Pancreas (tissue), 10 donors: ENCODE measurements around the gene INSYN1. TPM values are rescaled to one million over a fixed set of nuclear protein-coding genes. Genes with fewer than 3 reads are reported as not detected.

Source experiments
- ATAC-seq, 4 donors: fragments of 200-7000 bp; cut with Tn5 transposase; one replicate each; pipeline versions ENCODE4 v1.8.0 to v1.9.1; 2020; ENCODE audit warnings: mild to moderate bottlenecking in 4 of 4, moderate library complexity in 4 of 4
- DNase-seq, 6 donors: peaks; one replicate each; pipeline ENCODE4 v3.0.0-alpha.2; 2020
- FAIRE-seq: peaks from 2 replicates; lab custom pipeline; 2012; peaks lifted over from hg19 to GRCh38; lab: Jason Lieb, UNC
- H3K27ac ChIP-seq, 4 donors: fragments of 200-600 bp; sonication (generic); 1 replicate in 3 of 4; 2 replicates in 1 of 4; pipeline versions ENCODE4 v1.5.0 to v1.8.0; 2020
- H3K27me3 ChIP-seq, 4 donors: fragments of 200-600 bp; one replicate each; pipeline ENCODE4 v1.8.0; 2021
- H3K36me3 ChIP-seq, 3 donors: fragments of 200-600 bp; sonication (generic) in 1 of 3; one replicate each; pipeline versions ENCODE4 v1.5.0 to v1.8.0; 2020 to 2021
- H3K4me1 ChIP-seq, 3 donors: fragments of 200-600 bp; one replicate each; pipeline ENCODE4 v1.8.0; 2021
- H3K4me3 ChIP-seq, 4 donors: fragments of 200-600 bp; sonication (generic) in 2 of 4; one replicate each; pipeline versions ENCODE4 v1.5.0 to v1.8.0; 2020 to 2021
- H3K9me3 ChIP-seq, 4 donors: fragments of 200-600 bp; one replicate each; pipeline ENCODE4 v1.8.0; 2021
- WGBS, 2 donors: extraction: QIAGEN DNeasy Blood & Tissue Kit; methylation state at CpG; one replicate each; pipeline ENCODE4 v1.1.7; 2013; 5-methylcytosine and 5-hydroxymethylcytosine counted together
- intact Hi-C, 3 donors: fragments of 100-400 bp; cut with DNase I; formaldehyde crosslinking; loops; one replicate each; pipeline versions ENCODE4 v1.11.1 to v1.14.2; 2022
- polyA plus RNA-seq, 2 donors: library from polyadenylated mRNA; stranded (reverse); fragments of 200-250 nt; gene quantifications; one replicate each; pipeline ENCODE4 v1.2.3, GENCODE V29; 2013
- total RNA-seq, 6 donors: library from RNA; stranded (reverse); fragmentation: NEBNext Ultra II Directional in 4 of 6; extraction: Animal tissue kit (Norgen Biotek cat#: 25700) in 4 of 6; gene quantifications; one replicate each; pipeline versions ENCODE4 v1.2.1 to v1.2.4, GENCODE V29; 2021 to 2023
- TF ChIP-seq, protein P1 (sequence below), 4 donors: fragments of 200-600 bp; sonication (generic) in 3 of 4; IDR thresholded peaks; one replicate each; pipeline versions ENCODE4 v1.5.0 to v1.8.0; 2021; ENCODE audit warnings: antibody characterized with exemption in 4 of 4
- donor health status: healthy with polysubstance abuse.
- donor health status: DM: no; HTN: no; CAD: no; lungs with moderate emphysema.
- donor health status: DM: no; HTN: no; CAD: no.
- donor health status: control.
- donor health status: control.
- donor health status: Bipolar disorder and iron deficiency.
- donor health status: DM: yes; HTN: yes; CAD: no.
- donor health status: DM: no; HTN: no; CAD: no.
- donor health status: DM: no; HTN: no; CAD: no.
- donor health status: DM: yes; HTN: yes; CAD: no.

INSYN1 gene
- total and polyA plus RNA-seq, 8 donors, result 0.42 to 28.2 (median 1.7) TPM

- ATAC-seq (no peak), DNase-seq (no peak), FAIRE-seq (no peak)
- H3K27me3 ChIP-seq, result no peaks in the 10 kb centered on the region
- H3K36me3 ChIP-seq, result no peaks in the 10 kb centered on the region
- no peak overlapping the region for H3K27ac ChIP-seq
- intact Hi-C loops, result no loop called here
- WGBS, 2 donors, result 80 to 84% methylated on average over 3 of the region's 3 CpGs
- H3K4me1 ChIP-seq, result peaks cover 0 to 10% (median 4%) of the 10 kb centered on the region in 3 donors
- TF ChIP-seq, protein P1, sequence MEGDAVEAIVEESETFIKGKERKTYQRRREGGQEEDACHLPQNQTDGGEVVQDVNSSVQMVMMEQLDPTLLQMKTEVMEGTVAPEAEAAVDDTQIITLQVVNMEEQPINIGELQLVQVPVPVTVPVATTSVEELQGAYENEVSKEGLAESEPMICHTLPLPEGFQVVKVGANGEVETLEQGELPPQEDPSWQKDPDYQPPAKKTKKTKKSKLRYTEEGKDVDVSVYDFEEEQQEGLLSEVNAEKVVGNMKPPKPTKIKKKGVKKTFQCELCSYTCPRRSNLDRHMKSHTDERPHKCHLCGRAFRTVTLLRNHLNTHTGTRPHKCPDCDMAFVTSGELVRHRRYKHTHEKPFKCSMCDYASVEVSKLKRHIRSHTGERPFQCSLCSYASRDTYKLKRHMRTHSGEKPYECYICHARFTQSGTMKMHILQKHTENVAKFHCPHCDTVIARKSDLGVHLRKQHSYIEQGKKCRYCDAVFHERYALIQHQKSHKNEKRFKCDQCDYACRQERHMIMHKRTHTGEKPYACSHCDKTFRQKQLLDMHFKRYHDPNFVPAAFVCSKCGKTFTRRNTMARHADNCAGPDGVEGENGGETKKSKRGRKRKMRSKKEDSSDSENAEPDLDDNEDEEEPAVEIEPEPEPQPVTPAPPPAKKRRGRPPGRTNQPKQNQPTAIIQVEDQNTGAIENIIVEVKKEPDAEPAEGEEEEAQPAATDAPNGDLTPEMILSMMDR (IDR thresholded peaks at IDR 0.05), result no peak
- no peak overlapping the region for H3K4me3 ChIP-seq
- H3K9me3 ChIP-seq, result no peaks in the 10 kb centered on the region
Measured at GRCh38 chr15:73782344-73782959, 29.3 kb upstream of the INSYN1 start.

DNA sequence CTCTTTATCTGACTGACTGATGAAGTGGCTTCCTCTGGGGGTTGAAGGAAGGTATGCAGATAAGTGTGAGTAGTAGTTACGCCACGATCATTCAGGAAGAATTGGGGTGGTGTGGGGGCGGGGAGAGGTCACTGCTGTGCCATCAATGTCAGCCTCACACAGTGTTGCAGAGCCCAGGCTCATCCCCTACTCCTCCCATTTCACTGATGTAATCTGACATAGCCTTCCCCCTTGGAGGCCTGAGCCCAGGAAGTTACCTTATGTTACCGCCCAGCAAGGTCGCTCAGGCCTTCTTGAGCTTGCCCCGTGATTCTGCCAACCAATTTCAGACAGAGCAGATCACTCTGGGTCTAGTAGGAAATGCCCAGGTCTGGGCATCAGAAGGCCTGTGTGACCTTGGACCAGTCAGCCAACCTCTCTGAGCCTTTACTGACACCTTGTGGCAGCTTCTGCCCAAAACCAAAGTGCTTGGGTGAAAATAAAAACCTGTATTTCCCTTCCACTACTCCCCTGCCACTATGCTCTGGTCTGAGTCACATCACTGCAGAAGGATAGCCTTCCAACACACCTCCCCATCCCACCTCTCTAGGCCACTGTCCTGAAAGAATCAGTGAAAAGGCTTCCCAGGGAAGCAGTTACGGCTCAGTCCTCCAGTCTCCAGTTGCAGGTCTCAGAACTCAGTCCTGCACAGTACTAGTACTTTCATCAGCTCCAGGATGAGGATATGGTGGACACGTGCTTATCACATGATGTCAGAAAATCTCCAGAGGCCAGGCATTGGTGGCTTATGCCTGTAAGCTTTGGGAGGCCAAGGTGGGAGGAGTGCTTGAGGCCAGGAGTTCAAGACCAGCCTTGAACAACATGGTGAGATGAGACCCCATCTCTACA, 28.1 kb upstream of the INSYN1 start:
- Histone ChIP-seq H3K27me3 (no peaks in the 10 kb centered on the region), H3K9me3 (no peaks in the 10 kb centered on the region), H3K4me3 (no peak overlapping the region), H3K4me1 (peaks cover 0 to 10% (median 4%) of the 10 kb centered on the region in 3 donors), H3K36me3 (no peaks in the 10 kb centered on the region), H3K27ac (no peak overlapping the region)
- 59 to 73% methylated on average over 8 of the region's 8 CpGs for WGBS, 2 donors
- FAIRE-seq (no peak), ATAC-seq (peak in 1 of 4 donors; percentile 16), DNase-seq (no peak)
- TF ChIP-seq, protein P1 (IDR thresholded peaks at IDR 0.05), result no peak
- intact Hi-C loops, result no loop called here

GRCh38 chr15:73779974-73780373, 26.8 kb upstream of the INSYN1 start:
- Histone ChIP-seq H3K4me1 (no peaks in the 10 kb centered on the region), H3K27me3 (no peaks in the 10 kb centered on the region), H3K27ac (no peak overlapping the region), H3K4me3 (no peak overlapping the region), H3K36me3 (no peaks in the 10 kb centered on the region), H3K9me3 (no peaks in the 10 kb centered on the region)
- intact Hi-C loops, result no loop called here
- TF ChIP-seq, protein P1 (IDR thresholded peaks at IDR 0.05), result no peak
- ATAC-seq (no peak), FAIRE-seq (no peak), DNase-seq (no peak)
- 69 to 82% methylated on average over 3 of the region's 3 CpGs for WGBS, 2 donors

DNA sequence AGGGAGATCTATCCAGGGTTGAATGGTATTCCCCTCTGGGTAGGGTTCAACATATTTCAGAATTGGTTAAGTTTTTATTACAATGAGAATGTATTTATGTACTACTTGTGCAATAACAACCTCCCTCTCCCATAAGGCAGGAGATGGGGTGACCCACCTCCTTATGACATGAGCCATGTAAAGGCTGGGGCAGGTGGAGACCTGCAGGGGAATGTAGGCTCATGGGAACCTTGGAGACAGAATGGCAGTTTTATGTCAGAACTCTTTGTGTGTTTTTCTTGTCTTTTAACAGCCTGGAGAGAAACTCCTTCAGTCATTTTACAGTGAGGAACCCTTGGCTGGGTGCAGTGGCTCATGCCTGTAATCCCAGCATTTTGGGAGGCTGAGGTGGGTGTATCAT, 24.6 kb upstream of the INSYN1 start:
- Histone ChIP-seq H3K9me3 (no peaks in the 10 kb centered on the region), H3K4me1 (no peaks in the 10 kb centered on the region), H3K36me3 (no peaks in the 10 kb centered on the region), H3K4me3 (no peak overlapping the region), H3K27me3 (no peaks in the 10 kb centered on the region), H3K27ac (no peak overlapping the region)
- FAIRE-seq (no peak), DNase-seq (no peak), ATAC-seq (no peak)
- intact Hi-C loops, result no loop called here
- TF ChIP-seq, protein P1 (IDR thresholded peaks at IDR 0.05), result no peak

GRCh38 chr15:73773428-73773827, 20.3 kb upstream of the INSYN1 start:
- intact Hi-C loops, result no loop called here

More at GRCh38 chr15:73773428-73773827, 20.3 kb upstream of the INSYN1 start:
- WGBS, 2 donors, result 42 to 45% methylated on average over 6 of the region's 6 CpGs
- Histone ChIP-seq H3K9me3 (no peaks in the 10 kb centered on the region), H3K4me1 (no peaks in the 10 kb centered on the region), H3K27me3 (no peaks in the 10 kb centered on the region), H3K27ac (no peak overlapping the region), H3K36me3 (no peaks in the 10 kb centered on the region), H3K4me3 (no peak overlapping the region)
- FAIRE-seq (no peak), DNase-seq (no peak), ATAC-seq (no peak)
- TF ChIP-seq, protein P1 (IDR thresholded peaks at IDR 0.05), result no peak
